ENCODE data around the gene FARSA.
"Not testable (repeated sequence)": the region's sequence is repeated elsewhere in the genome, so short reads cannot be mapped to it uniquely, and the experiment has no call there.

The FARSA gene

GRCh38 chr19:12890787-12891552, 42.5 kb downstream of the FARSA start, which contains the start of gene GCDH:
Gene GCDH, plus strand, starts transcription at chr19:12891160. Its CDS starts 145 bp downstream, at chr19:12891305.
- DNase-seq (ENCODE audit: low read depth in 3 of 3), result peak; percentile 82 to 93 (median 90)

DNA sequence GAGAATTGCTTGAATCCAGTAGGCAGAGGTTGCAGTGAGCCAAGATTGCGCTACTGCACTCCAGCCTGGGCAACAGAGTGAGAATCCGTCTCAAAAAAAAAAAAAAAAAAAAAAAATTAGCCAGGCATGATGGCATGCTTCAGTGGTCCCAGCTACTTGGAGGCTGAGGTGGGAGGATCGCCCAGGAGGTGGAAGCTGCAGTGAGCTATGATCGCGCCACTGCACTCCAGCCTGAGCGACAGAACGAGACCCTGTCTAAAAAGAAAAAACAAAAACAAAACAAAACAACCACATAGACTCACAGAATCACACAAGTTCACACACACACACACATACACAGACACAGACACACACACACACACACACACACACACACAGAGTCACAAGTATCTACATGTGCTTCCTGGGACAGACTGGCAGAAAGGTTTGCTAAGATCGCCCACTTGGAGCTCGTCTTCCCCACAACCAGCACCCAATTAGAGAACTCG, 43.2 kb downstream of the FARSA start:
- DNase-seq (ENCODE audit: low read depth in 3 of 3), result not testable (repeated sequence)

- no peak for DNase-seq (ENCODE audit: low read depth in 3 of 3)
These were observed 45.4 kb downstream of the FARSA start for GRCh38 chr19:12888006-12888603.

DNA sequence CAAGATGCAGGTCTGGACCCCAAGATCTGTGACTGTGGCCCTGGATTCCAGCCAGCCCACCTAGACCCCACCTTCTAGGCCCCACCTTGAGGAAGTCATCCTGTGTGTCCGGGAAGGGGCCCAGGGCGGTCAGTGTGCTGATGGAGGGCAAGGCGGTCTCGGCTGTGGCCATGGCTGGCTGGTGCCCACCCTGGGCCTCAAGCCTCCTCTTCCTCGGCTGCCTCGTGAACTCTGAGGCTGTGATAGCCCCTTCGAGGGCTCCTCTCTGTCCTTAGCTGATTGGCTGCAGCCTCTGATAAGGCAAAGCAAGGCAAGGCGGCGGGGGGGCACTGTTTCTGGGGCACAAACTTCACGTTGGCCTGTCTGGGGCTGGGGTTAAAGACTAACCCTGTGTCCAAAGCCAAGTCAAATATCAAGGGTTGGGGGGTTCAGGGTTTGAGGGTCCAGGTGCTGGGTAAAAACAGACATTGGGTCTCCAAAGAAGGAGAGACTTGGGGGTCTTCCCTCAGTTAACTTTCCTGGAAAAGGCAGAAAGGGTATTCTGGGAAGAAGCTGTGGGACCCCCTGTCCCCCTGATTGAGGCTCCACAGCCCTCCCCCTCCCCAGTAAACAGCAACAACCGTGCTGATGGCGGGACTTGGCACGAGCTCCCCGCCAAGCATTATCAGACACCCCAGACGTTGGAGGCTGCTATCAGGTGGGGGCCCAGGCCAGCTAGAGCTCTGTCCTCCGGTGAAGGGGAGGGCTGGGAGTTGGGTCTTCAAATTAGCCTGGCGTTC, 46.4 kb downstream of the FARSA start, which contains the start of gene KLF1:
KLF1 (minus strand) TSS at position 233 of the 779 bp plus-strand sequence; CDS start at position 172, 61 bp downstream.
- DNase-seq (ENCODE audit: low read depth in 3 of 3), result no peak

DNA sequence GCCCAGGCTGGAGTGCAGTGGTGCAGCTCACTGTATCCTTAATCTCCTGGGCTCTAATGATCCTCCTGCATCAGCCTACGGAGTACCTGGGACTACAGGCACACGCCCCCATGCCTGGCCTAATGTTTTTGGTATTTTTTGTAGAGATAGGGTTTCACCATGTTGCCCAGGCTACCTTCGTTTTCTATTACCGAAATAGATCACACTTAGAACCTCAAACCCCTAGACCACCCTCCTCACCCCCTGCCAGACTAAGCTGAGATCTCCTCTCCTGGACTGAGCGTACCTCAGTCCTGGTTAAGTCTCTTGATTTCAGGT, 46.9 kb downstream of the FARSA start:
- no peak for DNase-seq (ENCODE audit: low read depth in 3 of 3)

- no peak for DNase-seq (ENCODE audit: low read depth in 3 of 3)
These were observed 47.5 kb downstream of the FARSA start for GRCh38 chr19:12885749-12886650.

- peak; percentile 79 to 82 (median 80) for DNase-seq (ENCODE audit: low read depth in 3 of 3)
These were observed 48.4 kb downstream of the FARSA start for GRCh38 chr19:12884926-12885748.

- DNase-seq (ENCODE audit: low read depth in 3 of 3), result no peak
These were observed 48.9 kb downstream of the FARSA start for GRCh38 chr19:12884627-12884925.

DNA sequence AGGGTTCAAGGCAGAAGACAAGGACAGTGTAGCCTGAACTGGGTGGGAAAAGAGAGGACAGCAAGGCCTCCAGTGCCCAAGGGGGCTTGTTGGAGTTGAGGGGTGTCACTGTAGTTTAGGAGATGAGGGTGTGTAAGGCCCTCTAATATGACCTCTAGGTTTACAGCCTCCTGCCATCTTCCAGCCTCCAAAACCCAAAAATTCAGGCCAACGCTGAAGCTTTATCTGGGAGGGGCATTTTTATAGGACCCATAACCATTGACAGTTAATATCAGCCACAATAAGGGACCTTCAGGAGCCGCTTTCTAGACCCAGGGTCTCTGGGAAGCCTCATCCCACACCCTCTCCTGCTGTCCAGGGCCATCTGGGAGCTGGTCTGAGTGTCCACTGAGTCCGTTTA, 49.3 kb downstream of the FARSA start:
- no peak for DNase-seq (ENCODE audit: low read depth in 3 of 3)

DNA sequence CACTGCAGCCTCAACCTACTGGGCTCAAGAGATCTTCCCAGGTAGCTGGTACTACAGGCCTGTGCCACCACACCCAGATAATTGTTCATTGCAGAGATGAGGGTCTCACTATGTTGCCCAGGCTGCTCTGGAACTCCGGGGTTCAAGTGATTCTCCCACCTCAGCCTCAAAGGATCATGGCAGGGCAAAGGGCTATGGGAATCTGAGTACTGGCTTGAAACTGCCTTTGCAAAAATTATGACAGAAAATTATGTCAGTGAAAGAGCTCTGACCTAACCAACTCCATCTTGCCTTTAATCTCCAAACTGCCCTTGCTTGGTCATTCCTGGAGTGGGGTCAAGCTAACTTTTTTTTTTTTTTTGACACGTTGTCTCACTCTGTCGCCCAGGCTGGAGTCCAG, 50.9 kb downstream of the FARSA start:
- DNase-seq (ENCODE audit: low read depth in 3 of 3), result no peak

DNA sequence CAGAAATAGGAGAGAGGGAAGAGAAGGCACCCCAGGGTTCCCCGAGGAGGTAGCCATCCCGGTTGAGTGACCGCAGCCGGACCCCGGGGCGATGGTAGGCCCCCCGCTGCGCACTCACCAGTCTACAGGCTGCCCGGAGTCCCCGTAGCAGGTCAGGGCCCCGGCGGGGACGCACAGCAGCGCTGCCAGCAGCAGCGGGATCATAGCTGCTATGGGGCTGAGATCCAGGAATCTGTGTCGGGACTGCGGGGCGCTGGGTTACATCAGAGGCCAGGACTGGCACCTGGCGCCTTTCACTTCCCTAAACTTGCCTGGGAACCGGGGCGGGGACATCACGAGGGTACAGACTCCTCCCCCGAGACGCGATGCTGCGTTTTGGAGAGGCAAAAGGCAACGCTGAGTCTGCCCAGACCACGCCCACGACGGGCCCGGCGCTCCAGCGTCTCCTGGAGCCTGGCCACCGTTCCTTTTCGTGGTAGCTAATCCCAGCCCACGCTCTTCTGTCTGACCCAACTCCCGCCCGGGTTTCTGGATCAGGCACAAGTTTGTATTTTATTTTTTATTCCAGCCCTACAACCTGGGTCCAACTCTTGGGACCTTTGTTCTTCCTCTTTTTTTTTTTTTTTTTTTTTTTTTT, 52.2 kb downstream of the FARSA start, which contains the start of gene DNASE2:
DNASE2 (minus strand) TSS at position 278 of the 637 bp plus-strand sequence; CDS start at position 204, 74 bp downstream.
- DNase-seq (ENCODE audit: low read depth in 3 of 3), result peak; percentile 72 to 83 (median 79)

- DNase-seq (ENCODE audit: low read depth in 3 of 3), result no peak
These were observed 52.9 kb downstream of the FARSA start for GRCh38 chr19:12880551-12881171.

- DNase-seq (ENCODE audit: low read depth in 3 of 3), result no peak
These were observed 58.4 kb downstream of the FARSA start for GRCh38 chr19:12875086-12875485.

GRCh38 chr19:12873891-12874745, 59.4 kb downstream of the FARSA start:
- DNase-seq (ENCODE audit: low read depth in 3 of 3), result no peak

- no peak for DNase-seq (ENCODE audit: low read depth in 3 of 3)
These were observed 60.3 kb downstream of the FARSA start for GRCh38 chr19:12872941-12873890.

All from stimulated activated CD4-positive, alpha-beta T cell treated with anti-CD3 and anti-CD28 coated beads, TNF-alpha, amount 100 ng/mL, for 4 hours (primary cell).